Measurements from ENCODE around the gene C22orf31.

GRCh38 chr22:29089507-29089906 is 27.9 kb upstream of the C22orf31 start:
- no peak for TF ChIP-seq SCRT2 (tag by site-specific recombination; IDR thresholded peaks at IDR 0.05)
- no peak for TF ChIP-seq REST (tag by site-specific recombination; IDR thresholded peaks at IDR 0.05)
- TF ChIP-seq, protein P1, sequence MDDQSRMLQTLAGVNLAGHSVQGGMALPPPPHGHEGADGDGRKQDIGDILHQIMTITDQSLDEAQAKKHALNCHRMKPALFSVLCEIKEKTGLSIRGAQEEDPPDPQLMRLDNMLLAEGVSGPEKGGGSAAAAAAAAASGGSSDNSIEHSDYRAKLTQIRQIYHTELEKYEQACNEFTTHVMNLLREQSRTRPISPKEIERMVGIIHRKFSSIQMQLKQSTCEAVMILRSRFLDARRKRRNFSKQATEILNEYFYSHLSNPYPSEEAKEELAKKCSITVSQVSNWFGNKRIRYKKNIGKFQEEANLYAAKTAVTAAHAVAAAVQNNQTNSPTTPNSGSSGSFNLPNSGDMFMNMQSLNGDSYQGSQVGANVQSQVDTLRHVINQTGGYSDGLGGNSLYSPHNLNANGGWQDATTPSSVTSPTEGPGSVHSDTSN (CRISPR knock-in tag; IDR thresholded peaks at IDR 0.05) = no peak
- no peak for TF ChIP-seq TCF7L2 (IDR thresholded peaks at IDR 0.05; ENCODE audit: borderline replicate concordance, low read depth, low read length)
- TF ChIP-seq ZNF274 (IDR thresholded peaks at IDR 0.05; ENCODE audit: low read length) = no peak
- no peak for TF ChIP-seq ZNF274 (tag by site-specific recombination; IDR thresholded peaks at IDR 0.05; ENCODE audit: borderline replicate concordance)
- TF ChIP-seq, protein P2, sequence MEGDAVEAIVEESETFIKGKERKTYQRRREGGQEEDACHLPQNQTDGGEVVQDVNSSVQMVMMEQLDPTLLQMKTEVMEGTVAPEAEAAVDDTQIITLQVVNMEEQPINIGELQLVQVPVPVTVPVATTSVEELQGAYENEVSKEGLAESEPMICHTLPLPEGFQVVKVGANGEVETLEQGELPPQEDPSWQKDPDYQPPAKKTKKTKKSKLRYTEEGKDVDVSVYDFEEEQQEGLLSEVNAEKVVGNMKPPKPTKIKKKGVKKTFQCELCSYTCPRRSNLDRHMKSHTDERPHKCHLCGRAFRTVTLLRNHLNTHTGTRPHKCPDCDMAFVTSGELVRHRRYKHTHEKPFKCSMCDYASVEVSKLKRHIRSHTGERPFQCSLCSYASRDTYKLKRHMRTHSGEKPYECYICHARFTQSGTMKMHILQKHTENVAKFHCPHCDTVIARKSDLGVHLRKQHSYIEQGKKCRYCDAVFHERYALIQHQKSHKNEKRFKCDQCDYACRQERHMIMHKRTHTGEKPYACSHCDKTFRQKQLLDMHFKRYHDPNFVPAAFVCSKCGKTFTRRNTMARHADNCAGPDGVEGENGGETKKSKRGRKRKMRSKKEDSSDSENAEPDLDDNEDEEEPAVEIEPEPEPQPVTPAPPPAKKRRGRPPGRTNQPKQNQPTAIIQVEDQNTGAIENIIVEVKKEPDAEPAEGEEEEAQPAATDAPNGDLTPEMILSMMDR (tag by site-specific recombination; IDR thresholded peaks at IDR 0.05) = no peak
- no peak for TF ChIP-seq ZNF501 (tag by site-specific recombination; IDR thresholded peaks at IDR 0.05)
